Activated CD4-positive, alpha-beta T cell treated with anti-CD3 and anti-CD28 coated beads, Interleukin-2, amount 10 ng/mL, durations not matched to agents 24 days and 14 days (primary cell): ENCODE results near the gene GC. TPM values are rescaled to one million over a fixed set of nuclear protein-coding genes. Genes with fewer than 3 reads are reported as not detected.

ENCODE experiments used
- DNase-seq: peaks from one replicate; pipeline ENCODE4 v3.0.0; 2022
- H3K27ac Mint-ChIP-seq: one replicate; pipeline ENCODE4 v1.8.0; 2022; ENCODE audit warnings: mild to moderate bottlenecking, mixed read lengths
- H3K27me3 Mint-ChIP-seq: one replicate; pipeline ENCODE4 v1.8.0; 2022; ENCODE audit warnings: mixed read lengths
- H3K36me3 Mint-ChIP-seq: one replicate; pipeline ENCODE4 v1.8.0; 2022; ENCODE audit warnings: low read depth, mild to moderate bottlenecking, mixed read lengths
- H3K4me1 Mint-ChIP-seq: one replicate; pipeline ENCODE4 v1.8.0; 2021; ENCODE audit warnings: mixed read lengths
- H3K4me3 Mint-ChIP-seq: one replicate; pipeline ENCODE4 v1.8.0; 2022; ENCODE audit warnings: mild to moderate bottlenecking, moderate library complexity, mixed read lengths
- H3K9me3 Mint-ChIP-seq: one replicate; pipeline ENCODE4 v1.8.0; 2021; ENCODE audit warnings: mixed read lengths
- intact Hi-C: fragments of 100-400 bp; cut with micrococcal nuclease; formaldehyde crosslinking; loops from one replicate; pipeline ENCODE4 v1.15.1; 2023
- total RNA-seq: library from RNA; stranded (reverse); gene quantifications from 2 replicates; pipeline ENCODE4 v1.2.3, GENCODE V29; 2022

The GC gene
- total RNA-seq, 1 donor from 2014 or later = not detected

GRCh38 chr4:71784569-71785197 is 804 bp upstream of the GC start:
- Mint-ChIP-seq H3K9me3 (no peaks in the 10 kb centered on the region), H3K27ac (no peak overlapping the region)

GRCh38 chr4:71777891-71778290 is 6.0 kb downstream of the GC start:
- Mint-ChIP-seq H3K27ac (no peak overlapping the region), H3K27me3 (no peaks in the 10 kb centered on the region), H3K4me3 (no peak overlapping the region), H3K9me3 (no peaks in the 10 kb centered on the region), H3K36me3 (no peaks in the 10 kb centered on the region), H3K4me1 (no peaks in the 10 kb centered on the region)
- intact Hi-C loops = no loop called here
- no peak for DNase-seq

More at GRCh38 chr4:71784569-71785197, 804 bp upstream of the GC start:
- intact Hi-C loops = no loop called here
- no peaks in the 10 kb centered on the region for H3K4me1 Mint-ChIP-seq
- no peak for DNase-seq
- H3K36me3 Mint-ChIP-seq = no peaks in the 10 kb centered on the region
- no peaks in the 10 kb centered on the region for H3K27me3 Mint-ChIP-seq
- H3K4me3 Mint-ChIP-seq = no peak overlapping the region

DNA sequence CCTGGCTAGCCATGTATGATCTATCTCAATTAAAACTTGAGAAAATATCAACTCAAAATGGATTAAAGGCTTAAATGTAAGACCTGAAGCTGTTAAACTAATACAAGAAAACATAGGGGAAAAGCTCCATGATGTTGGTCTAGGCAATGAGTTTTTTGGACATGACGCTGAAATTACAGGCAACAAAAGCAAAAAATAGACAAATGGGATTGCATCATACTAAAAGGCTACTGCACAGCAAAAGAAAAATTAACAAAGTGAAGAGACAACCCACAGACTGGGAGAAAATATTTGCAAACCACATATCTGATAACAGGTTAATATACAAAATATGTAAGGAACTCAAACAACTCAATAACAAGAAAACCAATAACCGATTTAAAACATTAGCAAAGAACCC is 8.4 kb downstream of the GC start:
- Mint-ChIP-seq H3K36me3 (no peaks in the 10 kb centered on the region), H3K27me3 (no peaks in the 10 kb centered on the region), H3K4me3 (no peak overlapping the region), H3K4me1 (no peaks in the 10 kb centered on the region), H3K9me3 (no peaks in the 10 kb centered on the region), H3K27ac (no peak overlapping the region)
- no peak for DNase-seq
- intact Hi-C loops = no loop called here

DNA sequence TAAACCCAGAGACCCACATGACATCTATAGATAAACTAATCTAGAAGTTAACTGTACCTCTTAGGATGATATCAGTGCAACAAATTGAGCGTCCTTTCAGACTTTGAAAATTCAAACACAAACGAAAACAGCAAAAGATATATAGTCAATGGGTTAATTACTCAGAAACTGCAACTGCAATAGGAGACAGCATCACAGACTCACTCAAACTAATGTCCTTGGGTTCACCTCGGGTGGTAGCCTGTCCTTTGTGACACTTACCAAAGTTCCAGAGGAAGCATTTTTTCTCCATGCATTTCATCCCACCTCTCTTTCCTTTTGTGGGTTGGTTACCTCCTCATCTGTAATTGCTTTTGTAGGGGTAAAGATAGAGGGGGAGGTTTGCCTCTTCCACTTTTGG is 9.7 kb downstream of the GC start:
- Mint-ChIP-seq H3K4me1 (no peaks in the 10 kb centered on the region), H3K36me3 (no peaks in the 10 kb centered on the region), H3K9me3 (no peaks in the 10 kb centered on the region), H3K27me3 (no peaks in the 10 kb centered on the region), H3K27ac (no peak overlapping the region), H3K4me3 (no peak overlapping the region)
- intact Hi-C loops = no loop called here
- DNase-seq = no peak

DNA sequence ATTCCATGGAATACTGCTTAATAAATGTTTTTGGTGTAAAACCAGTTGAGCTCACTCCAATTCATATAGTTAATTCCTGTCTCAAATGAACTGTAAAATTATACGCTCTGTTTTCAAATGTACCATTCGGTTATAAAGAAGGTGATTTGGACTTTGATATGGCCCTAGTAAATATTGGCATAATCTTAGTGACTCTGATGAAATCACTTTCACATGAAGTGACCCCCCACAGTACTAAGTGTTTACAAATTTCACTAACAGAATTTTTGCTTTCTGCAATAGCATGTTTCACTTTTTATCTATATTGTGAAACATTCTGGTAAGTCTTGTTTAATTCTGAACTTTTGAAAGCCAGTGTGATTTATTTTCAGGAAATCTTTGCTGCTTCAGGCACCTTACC is 10.9 kb downstream of the GC start:
- H3K27ac Mint-ChIP-seq = no peak overlapping the region
- no peak overlapping the region for H3K4me3 Mint-ChIP-seq
- no peak for DNase-seq
- H3K9me3 Mint-ChIP-seq = no peaks in the 10 kb centered on the region
- no peaks in the 10 kb centered on the region for H3K4me1 Mint-ChIP-seq
- intact Hi-C loops = no loop called here
- H3K27me3 Mint-ChIP-seq = no peaks in the 10 kb centered on the region
- no peaks in the 10 kb centered on the region for H3K36me3 Mint-ChIP-seq

DNA sequence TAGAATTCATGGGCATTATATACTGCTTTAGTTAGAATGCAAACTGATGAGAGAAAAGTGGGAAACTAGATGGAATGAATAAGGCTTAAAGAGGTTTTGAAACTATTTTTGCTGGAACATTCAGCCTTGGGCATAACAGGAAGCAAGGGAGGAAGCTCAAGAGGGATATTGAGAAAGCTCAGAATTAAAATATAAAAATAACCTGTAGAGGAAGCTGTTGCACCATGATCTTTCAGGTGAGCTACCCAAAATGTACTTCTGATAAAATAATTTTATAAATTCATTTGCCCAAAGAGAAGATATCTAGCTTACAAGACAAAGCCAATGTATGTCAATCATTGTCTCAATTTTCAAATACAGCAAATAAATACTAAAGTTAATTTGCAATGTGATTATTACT is 11.3 kb downstream of the GC start:
- H3K4me3 Mint-ChIP-seq = no peak overlapping the region
- H3K27me3 Mint-ChIP-seq = no peaks in the 10 kb centered on the region
- no peaks in the 10 kb centered on the region for H3K4me1 Mint-ChIP-seq
- intact Hi-C loops = no loop called here
- DNase-seq = no peak
- H3K27ac Mint-ChIP-seq = no peak overlapping the region
- no peaks in the 10 kb centered on the region for H3K9me3 Mint-ChIP-seq
- no peaks in the 10 kb centered on the region for H3K36me3 Mint-ChIP-seq

DNA sequence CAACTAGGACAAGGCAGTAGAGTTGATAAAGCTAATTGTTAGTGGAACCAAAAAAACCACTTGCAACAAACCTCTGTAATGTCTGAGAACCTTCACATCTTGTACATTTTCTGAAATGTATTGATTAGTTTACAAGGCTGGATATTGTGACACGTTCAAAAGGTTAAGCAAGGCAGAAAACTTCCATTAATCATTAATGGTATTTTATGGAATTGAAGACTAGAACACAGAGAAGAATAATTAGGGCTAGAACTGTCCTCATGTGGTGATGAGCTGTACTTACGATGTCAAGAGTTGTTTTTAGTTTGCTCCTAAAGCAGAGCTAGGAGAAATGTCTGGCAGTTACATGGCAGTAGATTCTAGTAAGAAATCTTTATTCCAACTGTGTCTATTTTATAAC is 12.3 kb downstream of the GC start:
- Mint-ChIP-seq H3K9me3 (no peaks in the 10 kb centered on the region), H3K27ac (no peak overlapping the region), H3K27me3 (no peaks in the 10 kb centered on the region), H3K4me1 (no peaks in the 10 kb centered on the region), H3K36me3 (no peaks in the 10 kb centered on the region), H3K4me3 (no peak overlapping the region)
- intact Hi-C loops = no loop called here
- DNase-seq = no peak

DNA sequence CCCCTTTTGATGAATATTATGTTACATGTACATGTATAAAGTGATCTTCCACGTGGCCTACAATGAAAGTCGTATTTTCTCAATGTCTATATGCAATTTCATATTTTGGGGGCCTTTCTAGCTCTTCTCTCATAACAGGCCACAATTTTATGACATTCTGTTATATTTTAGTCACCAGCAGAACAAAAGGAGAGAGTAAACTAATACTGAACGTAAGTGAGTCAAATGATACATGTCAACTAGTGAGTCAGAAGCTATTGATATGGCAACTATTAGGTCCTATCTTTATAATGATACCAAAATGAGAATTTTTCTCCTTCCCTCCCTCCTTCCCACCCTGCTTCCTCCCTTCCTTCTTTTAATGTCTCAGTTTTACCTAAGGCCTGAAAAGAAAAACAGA is 14.4 kb downstream of the GC start:
- Mint-ChIP-seq H3K9me3 (no peaks in the 10 kb centered on the region), H3K36me3 (no peaks in the 10 kb centered on the region), H3K4me3 (no peak overlapping the region), H3K4me1 (no peaks in the 10 kb centered on the region), H3K27me3 (no peaks in the 10 kb centered on the region), H3K27ac (no peak overlapping the region)
- intact Hi-C loops = no loop called here
- DNase-seq = no peak

DNA sequence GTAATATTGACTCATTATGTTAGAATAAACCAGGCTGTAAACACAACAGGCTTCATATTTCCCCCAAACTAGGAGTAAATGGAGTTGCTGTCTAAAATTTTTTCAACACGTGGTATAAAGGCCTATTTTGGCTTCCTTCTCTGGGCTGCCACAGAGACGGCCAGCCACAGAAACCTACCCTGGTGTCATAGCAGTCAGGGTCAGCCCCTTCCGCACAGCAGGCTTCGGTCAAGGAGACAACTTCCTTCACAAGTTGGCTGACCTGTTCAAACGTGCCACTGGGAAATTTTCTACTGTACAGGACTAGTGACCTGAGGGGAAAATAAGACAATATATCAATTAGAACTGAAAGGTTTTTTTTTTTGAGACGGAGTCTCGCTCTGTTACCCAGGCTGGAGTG is 15.8 kb downstream of the GC start:
- no peak for DNase-seq
- Mint-ChIP-seq H3K27me3 (no peaks in the 10 kb centered on the region), H3K36me3 (no peaks in the 10 kb centered on the region), H3K27ac (no peak overlapping the region), H3K4me1 (no peaks in the 10 kb centered on the region), H3K9me3 (no peaks in the 10 kb centered on the region), H3K4me3 (no peak overlapping the region)
- intact Hi-C loops = no loop called here

DNA sequence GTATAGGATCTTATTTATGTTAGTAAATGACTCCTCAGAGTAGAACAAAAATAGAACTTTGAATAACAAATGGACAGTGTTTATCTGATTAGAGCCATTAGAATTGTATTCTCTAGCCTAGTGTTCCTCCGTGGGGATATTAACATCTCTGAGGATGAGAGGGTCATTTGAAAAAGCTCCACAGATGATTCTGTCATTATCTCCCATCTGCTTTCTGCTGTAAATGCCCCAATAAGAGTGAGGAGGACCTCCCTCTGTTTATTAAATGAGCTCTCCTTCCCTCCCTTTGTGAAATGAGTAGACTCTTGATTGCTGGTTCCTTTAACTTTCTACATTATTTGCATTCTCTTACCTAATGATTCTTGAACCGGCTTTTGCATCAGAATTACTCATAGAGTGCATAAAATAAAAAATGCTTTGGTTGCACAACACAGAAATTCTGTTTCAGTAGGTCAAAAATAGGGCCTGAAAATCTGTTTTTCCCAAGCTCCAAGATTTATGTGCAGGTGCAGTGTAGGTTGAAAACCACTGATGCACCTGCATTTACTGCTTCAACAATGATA is 18.0 kb downstream of the GC start:
- no peaks in the 10 kb centered on the region for H3K27me3 Mint-ChIP-seq
- no peaks in the 10 kb centered on the region for H3K9me3 Mint-ChIP-seq
- H3K4me3 Mint-ChIP-seq = no peak overlapping the region
- no peak for DNase-seq
- intact Hi-C loops = no loop called here
- H3K36me3 Mint-ChIP-seq = no peaks in the 10 kb centered on the region
- no peaks in the 10 kb centered on the region for H3K4me1 Mint-ChIP-seq
- H3K27ac Mint-ChIP-seq = no peak overlapping the region

- no peaks in the 10 kb centered on the region for H3K36me3 Mint-ChIP-seq
- H3K27me3 Mint-ChIP-seq = no peaks in the 10 kb centered on the region
- no peak for DNase-seq
- H3K4me3 Mint-ChIP-seq = no peak overlapping the region
- intact Hi-C loops = no loop called here
- H3K9me3 Mint-ChIP-seq = no peaks in the 10 kb centered on the region
- H3K27ac Mint-ChIP-seq = no peak overlapping the region
- no peaks in the 10 kb centered on the region for H3K4me1 Mint-ChIP-seq
Measured at GRCh38 chr4:71765350-71765749, 18.5 kb downstream of the GC start.

GRCh38 chr4:71752383-71753042 is 31.4 kb downstream of the GC start:
- Mint-ChIP-seq H3K4me1 (no peaks in the 10 kb centered on the region), H3K27ac (no peak overlapping the region), H3K36me3 (no peaks in the 10 kb centered on the region), H3K27me3 (no peaks in the 10 kb centered on the region), H3K9me3 (no peaks in the 10 kb centered on the region), H3K4me3 (no peak overlapping the region)
- no peak for DNase-seq
- intact Hi-C loops = no loop called here

- Mint-ChIP-seq H3K4me3 (no peak overlapping the region), H3K9me3 (no peaks in the 10 kb centered on the region), H3K27me3 (no peaks in the 10 kb centered on the region), H3K4me1 (no peaks in the 10 kb centered on the region), H3K27ac (no peak overlapping the region), H3K36me3 (no peaks in the 10 kb centered on the region)
- intact Hi-C loops = no loop called here
- DNase-seq = no peak
Measured at GRCh38 chr4:71749008-71749594, 34.8 kb downstream of the GC start.

GRCh38 chr4:71746379-71746778 is 37.5 kb downstream of the GC start:
- intact Hi-C loops = no loop called here

More at GRCh38 chr4:71746379-71746778, 37.5 kb downstream of the GC start:
- H3K27me3 Mint-ChIP-seq = no peaks in the 10 kb centered on the region
- DNase-seq = no peak
- H3K27ac Mint-ChIP-seq = no peak overlapping the region
- H3K36me3 Mint-ChIP-seq = no peaks in the 10 kb centered on the region
- H3K9me3 Mint-ChIP-seq = no peaks in the 10 kb centered on the region
- H3K4me3 Mint-ChIP-seq = no peak overlapping the region
- H3K4me1 Mint-ChIP-seq = no peaks in the 10 kb centered on the region
